Central memory CD8-positive, alpha-beta T cell (primary cell): ENCODE measurements around the gene ARHGAP29.
A peak's percentile ranks its signal among the peaks of the same experiment; 100 is the strongest.

Source experiments
- ATAC-seq: fragments of 150-1000 bp; cut with Tn5 transposase; replicated peaks from 2 replicates; pipeline ENCODE4 v1.10.0; 2022; ENCODE audit warnings: mild to moderate bottlenecking, moderate FRiP score, moderate number of reproducible peaks; ENCODE audit not compliant: poor library complexity, severe bottlenecking; ENCODE audit errors: extremely low read depth
- DNase-seq, 2 donors: peaks; one replicate each; pipeline ENCODE4 v3.0.0; 2021; ENCODE audit warnings: low spot score in 2 of 2
- H3K27ac Mint-ChIP-seq: one replicate; pipeline ENCODE4 v1.8.0; 2022; ENCODE audit warnings: low read depth, mild to moderate bottlenecking, moderate library complexity, mixed read lengths
- H3K27me3 Mint-ChIP-seq: one replicate; pipeline ENCODE4 v1.8.0; 2022; ENCODE audit warnings: mixed read lengths
- H3K36me3 Mint-ChIP-seq: one replicate; pipeline ENCODE4 v1.8.0; 2022; ENCODE audit warnings: mild to moderate bottlenecking, moderate library complexity, mixed read lengths; ENCODE audit not compliant: insufficient read depth
- H3K4me1 Mint-ChIP-seq: one replicate; pipeline ENCODE4 v1.8.0; 2022; ENCODE audit warnings: mixed read lengths
- H3K4me3 Mint-ChIP-seq: one replicate; pipeline ENCODE4 v1.8.0; 2022; ENCODE audit warnings: mild to moderate bottlenecking, moderate library complexity, mixed read lengths
- H3K9me3 Mint-ChIP-seq: one replicate; pipeline ENCODE4 v1.8.0; 2022; ENCODE audit warnings: mixed read lengths

The ARHGAP29 gene, protein sequence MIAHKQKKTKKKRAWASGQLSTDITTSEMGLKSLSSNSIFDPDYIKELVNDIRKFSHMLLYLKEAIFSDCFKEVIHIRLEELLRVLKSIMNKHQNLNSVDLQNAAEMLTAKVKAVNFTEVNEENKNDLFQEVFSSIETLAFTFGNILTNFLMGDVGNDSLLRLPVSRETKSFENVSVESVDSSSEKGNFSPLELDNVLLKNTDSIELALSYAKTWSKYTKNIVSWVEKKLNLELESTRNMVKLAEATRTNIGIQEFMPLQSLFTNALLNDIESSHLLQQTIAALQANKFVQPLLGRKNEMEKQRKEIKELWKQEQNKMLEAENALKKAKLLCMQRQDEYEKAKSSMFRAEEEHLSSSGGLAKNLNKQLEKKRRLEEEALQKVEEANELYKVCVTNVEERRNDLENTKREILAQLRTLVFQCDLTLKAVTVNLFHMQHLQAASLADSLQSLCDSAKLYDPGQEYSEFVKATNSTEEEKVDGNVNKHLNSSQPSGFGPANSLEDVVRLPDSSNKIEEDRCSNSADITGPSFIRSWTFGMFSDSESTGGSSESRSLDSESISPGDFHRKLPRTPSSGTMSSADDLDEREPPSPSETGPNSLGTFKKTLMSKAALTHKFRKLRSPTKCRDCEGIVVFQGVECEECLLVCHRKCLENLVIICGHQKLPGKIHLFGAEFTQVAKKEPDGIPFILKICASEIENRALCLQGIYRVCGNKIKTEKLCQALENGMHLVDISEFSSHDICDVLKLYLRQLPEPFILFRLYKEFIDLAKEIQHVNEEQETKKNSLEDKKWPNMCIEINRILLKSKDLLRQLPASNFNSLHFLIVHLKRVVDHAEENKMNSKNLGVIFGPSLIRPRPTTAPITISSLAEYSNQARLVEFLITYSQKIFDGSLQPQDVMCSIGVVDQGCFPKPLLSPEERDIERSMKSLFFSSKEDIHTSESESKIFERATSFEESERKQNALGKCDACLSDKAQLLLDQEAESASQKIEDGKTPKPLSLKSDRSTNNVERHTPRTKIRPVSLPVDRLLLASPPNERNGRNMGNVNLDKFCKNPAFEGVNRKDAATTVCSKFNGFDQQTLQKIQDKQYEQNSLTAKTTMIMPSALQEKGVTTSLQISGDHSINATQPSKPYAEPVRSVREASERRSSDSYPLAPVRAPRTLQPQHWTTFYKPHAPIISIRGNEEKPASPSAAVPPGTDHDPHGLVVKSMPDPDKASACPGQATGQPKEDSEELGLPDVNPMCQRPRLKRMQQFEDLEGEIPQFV

GRCh38 chr1:94237291-94238226, at the start of gene ARHGAP29:
TSS of gene ARHGAP29 (minus strand) at chr1:94237584. CDS start at chr1:94231611, 5,973 bp downstream.
- DNase-seq, result no peak
- H3K9me3 Mint-ChIP-seq, result no peaks in the 10 kb centered on the region
- H3K27me3 Mint-ChIP-seq, result peaks cover 88% of the 10 kb centered on the region
- no peak within 1 kb of the TSS for H3K27ac Mint-ChIP-seq
- peaks cover 12% of the 10 kb centered on the region for H3K4me1 Mint-ChIP-seq
- H3K4me3 Mint-ChIP-seq, result peak within 1 kb of the TSS; percentile 42
- no peaks in the 10 kb centered on the region for H3K36me3 Mint-ChIP-seq
- peak; percentile 19 for ATAC-seq

- Mint-ChIP-seq H3K4me3 (no peak overlapping the region), H3K9me3 (no peaks in the 10 kb centered on the region), H3K36me3 (peaks cover 2% of the 10 kb centered on the region), H3K27ac (no peak overlapping the region), H3K27me3 (peaks cover 53% of the 10 kb centered on the region), H3K4me1 (no peaks in the 10 kb centered on the region)
- ATAC-seq, result no peak
- no peak for DNase-seq
Measured at GRCh38 chr1:94286864-94287437, 49.6 kb upstream of the ARHGAP29 start.

- Mint-ChIP-seq H3K27me3 (peaks cover 47% of the 10 kb centered on the region), H3K4me3 (no peak overlapping the region), H3K9me3 (no peaks in the 10 kb centered on the region), H3K4me1 (no peaks in the 10 kb centered on the region), H3K36me3 (no peaks in the 10 kb centered on the region), H3K27ac (no peak overlapping the region)
- DNase-seq, result no peak
- no peak for ATAC-seq
Measured at GRCh38 chr1:94285031-94285654, 47.8 kb upstream of the ARHGAP29 start.

- Mint-ChIP-seq H3K9me3 (no peaks in the 10 kb centered on the region), H3K27me3 (peaks cover 47% of the 10 kb centered on the region), H3K4me1 (no peaks in the 10 kb centered on the region), H3K36me3 (no peaks in the 10 kb centered on the region), H3K27ac (no peak overlapping the region), H3K4me3 (no peak overlapping the region)
- ATAC-seq (no peak), DNase-seq (no peak)
Measured at GRCh38 chr1:94284476-94284875, 47.1 kb upstream of the ARHGAP29 start.

- no peak overlapping the region for H3K4me3 Mint-ChIP-seq
- H3K9me3 Mint-ChIP-seq, result no peaks in the 10 kb centered on the region
- no peak for DNase-seq
- H3K27ac Mint-ChIP-seq, result no peak overlapping the region
- H3K27me3 Mint-ChIP-seq, result peaks cover 39% of the 10 kb centered on the region
- no peaks in the 10 kb centered on the region for H3K4me1 Mint-ChIP-seq
- no peaks in the 10 kb centered on the region for H3K36me3 Mint-ChIP-seq
- no peak for ATAC-seq
Measured at GRCh38 chr1:94283462-94283861, 46.1 kb upstream of the ARHGAP29 start.

GRCh38 chr1:94282143-94282711, 44.8 kb upstream of the ARHGAP29 start:
- Mint-ChIP-seq H3K4me3 (no peak overlapping the region), H3K4me1 (no peaks in the 10 kb centered on the region), H3K27me3 (peaks cover 39% of the 10 kb centered on the region), H3K9me3 (no peaks in the 10 kb centered on the region), H3K36me3 (no peaks in the 10 kb centered on the region), H3K27ac (no peak overlapping the region)
- ATAC-seq (no peak), DNase-seq (no peak)

GRCh38 chr1:94281361-94282142, 44.2 kb upstream of the ARHGAP29 start:
- H3K4me3 Mint-ChIP-seq, result no peak overlapping the region

DNA sequence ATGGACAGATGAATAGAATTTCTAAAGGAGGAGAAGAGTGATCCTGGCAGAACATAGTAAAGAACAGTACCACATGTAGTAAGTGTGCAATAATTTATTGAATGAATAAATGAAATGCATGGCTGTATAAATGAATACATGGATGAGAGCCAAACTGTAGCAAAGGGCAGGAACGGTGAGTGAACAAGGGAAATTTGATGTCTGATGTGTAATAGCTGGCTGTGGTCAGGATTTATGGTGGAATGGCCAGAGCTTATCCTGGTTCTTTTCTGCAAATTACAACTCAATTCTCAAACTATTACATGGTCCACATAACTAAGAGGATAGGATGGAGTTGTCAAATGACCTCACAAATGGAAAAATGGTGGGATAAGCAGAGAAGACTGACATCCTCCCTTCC, 43.2 kb upstream of the ARHGAP29 start:
- H3K27me3 Mint-ChIP-seq, result peaks cover 42% of the 10 kb centered on the region
- no peak for DNase-seq
- no peaks in the 10 kb centered on the region for H3K9me3 Mint-ChIP-seq
- H3K36me3 Mint-ChIP-seq, result no peaks in the 10 kb centered on the region
- H3K27ac Mint-ChIP-seq, result no peak overlapping the region
- no peaks in the 10 kb centered on the region for H3K4me1 Mint-ChIP-seq
- H3K4me3 Mint-ChIP-seq, result no peak overlapping the region
- ATAC-seq, result no peak

More at GRCh38 chr1:94281361-94282142, 44.2 kb upstream of the ARHGAP29 start:
- H3K36me3 Mint-ChIP-seq, result no peaks in the 10 kb centered on the region
- DNase-seq, result no peak
- no peak overlapping the region for H3K27ac Mint-ChIP-seq
- ATAC-seq, result no peak
- H3K27me3 Mint-ChIP-seq, result peaks cover 39% of the 10 kb centered on the region
- H3K4me1 Mint-ChIP-seq, result no peaks in the 10 kb centered on the region
- H3K9me3 Mint-ChIP-seq, result no peaks in the 10 kb centered on the region

DNA sequence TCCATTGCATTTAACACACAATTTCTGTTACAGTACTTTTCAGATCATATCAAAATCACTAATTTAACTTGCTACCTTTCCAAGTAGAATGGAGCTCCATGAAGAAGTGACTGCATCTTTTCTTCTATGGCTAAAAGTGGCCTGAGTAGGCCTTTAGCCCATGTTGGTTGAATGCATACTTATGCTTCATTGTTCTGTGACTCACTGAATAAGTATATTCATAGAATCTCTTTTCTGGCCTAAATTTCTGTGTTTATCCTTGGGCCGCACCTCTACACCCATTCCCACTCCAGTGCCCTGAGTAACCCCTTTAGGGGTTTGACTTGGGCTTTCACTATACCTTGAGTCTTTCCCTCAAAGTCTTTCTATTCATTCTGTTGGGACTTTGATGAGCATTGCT, 42.1 kb upstream of the ARHGAP29 start:
- DNase-seq (no peak), ATAC-seq (no peak)
- Mint-ChIP-seq H3K4me3 (no peak overlapping the region), H3K9me3 (no peaks in the 10 kb centered on the region), H3K4me1 (no peaks in the 10 kb centered on the region), H3K27me3 (peaks cover 44% of the 10 kb centered on the region), H3K36me3 (no peaks in the 10 kb centered on the region), H3K27ac (no peak overlapping the region)

- DNase-seq (no peak), ATAC-seq (no peak)
- Mint-ChIP-seq H3K27me3 (peaks cover 44% of the 10 kb centered on the region), H3K4me1 (no peaks in the 10 kb centered on the region), H3K4me3 (no peak overlapping the region), H3K36me3 (no peaks in the 10 kb centered on the region), H3K27ac (no peak overlapping the region), H3K9me3 (no peaks in the 10 kb centered on the region)
Measured at GRCh38 chr1:94279038-94279437, 41.7 kb upstream of the ARHGAP29 start.
